Fibroblast of skin of left biceps (primary cell): ENCODE results near the gene GVQW3.

Experiments
- DNase-seq, 2 experiments: peaks; one replicate each; pipeline ENCODE4 v3.0.0-alpha.2; 2013; ENCODE audit warnings: low read depth in 2 of 2

The GVQW3 gene

GRCh38 chr11:76445121-76446084, 64.3 kb downstream of the GVQW3 start:
- DNase-seq, result peak; percentile 53 to 60

GRCh38 chr11:76448506-76448905, 67.4 kb downstream of the GVQW3 start:
- no peak for DNase-seq

- DNase-seq, result no peak
Observed at GRCh38 chr11:76453248-76453647, 72.1 kb downstream of the GVQW3 start.

GRCh38 chr11:76455331-76455730, 74.2 kb downstream of the GVQW3 start:
- peak; percentile 11 to 23 for DNase-seq

GRCh38 chr11:76455931-76456330, 74.8 kb downstream of the GVQW3 start:
- no peak for DNase-seq

GRCh38 chr11:76456571-76456970, 75.4 kb downstream of the GVQW3 start:
- DNase-seq, result no peak
